H1 (cell line): ENCODE measurements around the gene JAKMIP1. TPM values are rescaled to one million over a fixed set of nuclear protein-coding genes. Genes with fewer than 3 reads are reported as not detected.

Source experiments
- CTCF ChIA-PET: fragments of 300-600 bp; sonication (Branson Sonifier 250); formaldehyde crosslinking; loops from one replicate; lab custom pipeline; 2021; ENCODE audit not compliant: partially characterized antibody; lab: Charles Lee
- POLR2A ChIA-PET: fragments of 300-600 bp; sonication (Branson Sonifier 250); formaldehyde crosslinking; loops from one replicate; lab custom pipeline; 2021; ENCODE audit warnings: inconsistent platforms; ENCODE audit not compliant: partially characterized antibody; lab: Charles Lee
- DNase-seq, 2 experiments: peaks; one replicate each; pipeline versions ENCODE4 v3.0.0 to v3.0.0-alpha.2; 2010 to 2022; ENCODE audit warnings: low spot score in 2 of 2, low read depth in 1 of 2, mixed read lengths in 1 of 2
- FAIRE-seq: peaks from 2 replicates; lab custom pipeline; 2011; peaks lifted over from hg19 to GRCh38; lab: Jason Lieb, UNC
- H2AFZ ChIP-seq: 2 replicates; pipeline ENCODE4 v1.8.1; 2012; ENCODE audit warnings: low read length, inconsistent platforms
- H2AK5ac ChIP-seq: 2 replicates; pipeline ENCODE4 v1.6.1; 2013; ENCODE audit warnings: low read depth, low read length
- H2BK120ac ChIP-seq: replicated peaks from 2 replicates; pipeline ENCODE3; 2013; ENCODE audit warnings: low read depth, low read length, inconsistent platforms
- H2BK12ac ChIP-seq: 2 replicates; pipeline ENCODE4 v1.6.1; 2013; ENCODE audit warnings: low read depth, low read length
- H2BK15ac ChIP-seq: 2 replicates; pipeline ENCODE4 v1.6.1; 2013; ENCODE audit warnings: low read length
- H2BK20ac ChIP-seq: 2 replicates; pipeline ENCODE4 v1.6.1; 2013; ENCODE audit warnings: low read length
- H2BK5ac ChIP-seq: 2 replicates; pipeline ENCODE4 v1.6.1; 2013; ENCODE audit warnings: low read depth, low read length
- H3K14ac ChIP-seq: 2 replicates; pipeline ENCODE4 v1.6.1; 2013; ENCODE audit warnings: inconsistent platforms; ENCODE audit not compliant: insufficient read length
- H3K18ac ChIP-seq: 2 replicates; pipeline ENCODE4 v1.6.1; 2013; ENCODE audit warnings: low read length; ENCODE audit errors: extremely low read depth
- H3K23ac ChIP-seq: 2 replicates; pipeline ENCODE4 v1.6.1; 2013; ENCODE audit warnings: inconsistent platforms; ENCODE audit not compliant: insufficient read length
- H3K23me2 ChIP-seq: 2 replicates; pipeline ENCODE4 v1.6.1; 2013; ENCODE audit warnings: low read depth, low read length
- H3K27ac ChIP-seq: 2 replicates; pipeline ENCODE4 v1.6.1; 2011; ENCODE audit warnings: low read depth, low read length, inconsistent platforms
- H3K27me3 ChIP-seq, 4 experiments: replicated peaks in 1 of 4; 1 replicate in 1 of 4; 2 replicates in 3 of 4; pipeline versions ENCODE4 v1.6.1 to v1.8.1; 2011 to 2013; ENCODE audit warnings: low read length in 3 of 4, mild to moderate bottlenecking in 3 of 4, inconsistent platforms in 2 of 4, mixed read lengths in 2 of 4, moderate library complexity in 1 of 4; ENCODE audit not compliant: control insufficient read depth in 3 of 4, insufficient read depth in 3 of 4; ENCODE audit errors: extremely low read depth in 1 of 4
- H3K36me3 ChIP-seq, 4 experiments: 2 replicates each; pipeline versions ENCODE4 v1.6.1 to v1.8.1; 2011 to 2013; ENCODE audit warnings: mild to moderate bottlenecking in 4 of 4, low read length in 3 of 4, moderate library complexity in 2 of 4, control low read depth in 1 of 4, inconsistent platforms in 1 of 4; ENCODE audit not compliant: insufficient read depth in 4 of 4, control insufficient read depth in 2 of 4
- H3K4ac ChIP-seq: replicated peaks from 2 replicates; pipeline ENCODE3; 2013; ENCODE audit warnings: low read length, low read depth, mixed read lengths, inconsistent platforms; ENCODE audit not compliant: insufficient read length
- H3K4me1 ChIP-seq, 4 experiments: replicated peaks in 1 of 4; 1 replicate in 1 of 4; 2 replicates in 3 of 4; pipeline versions ENCODE4 v1.6.1 to v1.8.1; 2011 to 2013; ENCODE audit warnings: low read length in 3 of 4, inconsistent platforms in 2 of 4, mixed read lengths in 1 of 4; ENCODE audit not compliant: insufficient read depth in 4 of 4, control insufficient read depth in 3 of 4
- H3K4me2 ChIP-seq, 2 experiments: 2 replicates each; pipeline versions ENCODE4 v1.6.1 to v1.8.1; 2011 to 2013; ENCODE audit warnings: low read depth in 2 of 2, low read length in 2 of 2, control low read depth in 1 of 2, inconsistent platforms in 1 of 2, mild to moderate bottlenecking in 1 of 2; ENCODE audit not compliant: insufficient read depth in 1 of 2
- H3K4me3 ChIP-seq, 4 experiments: fragments of 200-600, 300-600 bp in 1 of 4; sonication (generic), shearing (Covaris generic), sonication (Bioruptor Twin) in 1 of 4; 2 replicates each; pipeline versions ENCODE4 v1.5.1 to v1.8.1; 2011 to 2016; ENCODE audit warnings: low read length in 4 of 4, low read depth in 3 of 4, control low read depth in 2 of 4, inconsistent platforms in 2 of 4, mild to moderate bottlenecking in 2 of 4, mixed read lengths in 1 of 4, moderate library complexity in 1 of 4; ENCODE audit not compliant: insufficient read depth in 2 of 4; ENCODE audit errors: extremely low read depth in 1 of 4
- H3K56ac ChIP-seq: replicated peaks from 2 replicates; pipeline ENCODE3; 2013; ENCODE audit warnings: low read depth, mild to moderate bottlenecking, mixed read lengths, low read length, inconsistent platforms; ENCODE audit not compliant: insufficient read length
- H3K79me1 ChIP-seq: 2 replicates; pipeline ENCODE4 v1.6.1; 2013; ENCODE audit warnings: low read depth, low read length, control low read depth
- H3K79me2 ChIP-seq, 2 experiments: 2 replicates each; pipeline versions ENCODE4 v1.6.1 to v1.8.1; 2012 to 2013; ENCODE audit warnings: low read length in 2 of 2, mild to moderate bottlenecking in 2 of 2, inconsistent platforms in 1 of 2; ENCODE audit not compliant: insufficient read depth in 2 of 2, control insufficient read depth in 1 of 2
- H3K9ac ChIP-seq, 4 experiments: replicated peaks in 1 of 4; 1 replicate in 1 of 4; 2 replicates in 3 of 4; pipeline versions ENCODE4 v1.6.1 to v1.8.1; 2011 to 2013; ENCODE audit warnings: low read depth in 3 of 4, low read length in 3 of 4, control low read depth in 2 of 4, mild to moderate bottlenecking in 2 of 4, moderate library complexity in 2 of 4, inconsistent platforms in 1 of 4; ENCODE audit errors: extremely low read depth in 1 of 4
- H3K9me3 ChIP-seq, 2 experiments: 2 replicates each; pipeline versions ENCODE4 v1.6.1 to v1.8.1; 2012 to 2013; ENCODE audit warnings: mild to moderate bottlenecking in 2 of 2, moderate library complexity in 2 of 2, control low read depth in 1 of 2, inconsistent platforms in 1 of 2, low read depth in 1 of 2, low read length in 1 of 2, mixed read lengths in 1 of 2; ENCODE audit not compliant: insufficient read depth in 2 of 2
- H4K20me1 ChIP-seq, 2 experiments: replicated peaks in 1 of 2; 2 replicates each; pipeline versions ENCODE3 to v1.8.1; 2011 to 2013; ENCODE audit warnings: inconsistent platforms in 2 of 2, low read length in 2 of 2, mild to moderate bottlenecking in 1 of 2; ENCODE audit not compliant: insufficient read depth in 2 of 2, control insufficient read depth in 1 of 2
- H4K5ac ChIP-seq: 2 replicates; pipeline ENCODE4 v1.6.1; 2013; ENCODE audit warnings: low read length, low read depth, mixed read lengths, inconsistent platforms; ENCODE audit not compliant: insufficient read length
- H4K8ac ChIP-seq: 2 replicates; pipeline ENCODE4 v1.8.0; 2013; ENCODE audit warnings: mild to moderate bottlenecking, moderate library complexity, low read length, inconsistent platforms; ENCODE audit not compliant: insufficient read depth; ENCODE audit errors: extremely low read depth
- H4K91ac ChIP-seq: replicated peaks from 2 replicates; pipeline ENCODE3; 2013; ENCODE audit warnings: low read length, mixed read lengths, inconsistent platforms; ENCODE audit not compliant: insufficient read length
- ASH2L ChIP-seq: fragments of 200-600, 300-600 bp; sonication (generic); IDR thresholded peaks from one replicate; pipeline ENCODE4 v1.7.1; 2017; ENCODE audit warnings: low read length
- CBX8 ChIP-seq: fragments of 300-800, 300-1000 bp; sonication (generic); IDR thresholded peaks from 2 replicates; pipeline ENCODE4 v1.7.1; 2016; ENCODE audit warnings: low read depth, low read length, borderline replicate concordance
- CEBPB ChIP-seq: IDR thresholded peaks from 2 replicates; pipeline ENCODE4 v1.6.1; 2012; ENCODE audit warnings: low read depth, low read length
- EZH2 ChIP-seq: fragments of 200-600 bp; sonication (generic); IDR thresholded peaks from 2 replicates; pipeline ENCODE4 v1.7.1; 2012; ENCODE audit warnings: low read depth, mild to moderate bottlenecking, moderate library complexity, low read length, inconsistent platforms; ENCODE audit not compliant: severe bottlenecking
- GABPA ChIP-seq: IDR thresholded peaks from 2 replicates; pipeline ENCODE4 v1.6.1; 2011; ENCODE audit warnings: mild to moderate bottlenecking, low read length, moderate library complexity, borderline replicate concordance; ENCODE audit not compliant: insufficient read depth
- HDAC2 ChIP-seq, 2 experiments: fragments of 300-600 bp in 1 of 2; sonication (generic) in 1 of 2; IDR thresholded peaks; 2 replicates each; pipeline ENCODE4 v1.6.1; 2011 to 2012; ENCODE audit warnings: low read depth in 2 of 2, low read length in 2 of 2, mild to moderate bottlenecking in 2 of 2, moderate library complexity in 2 of 2, borderline replicate concordance in 1 of 2, inconsistent platforms in 1 of 2
- RFX5 ChIP-seq: IDR thresholded peaks from 2 replicates; pipeline ENCODE4 v1.6.1; 2011; ENCODE audit warnings: low read depth, low read length, improper control_type of control experiment, borderline replicate concordance
- RNF2 ChIP-seq: fragments of 200-900, 300-1000 bp; sonication (generic); IDR thresholded peaks from 2 replicates; pipeline ENCODE4 v1.7.1; 2016; ENCODE audit warnings: borderline replicate concordance, low read depth, mild to moderate bottlenecking, antibody characterized with exemption, low read length; ENCODE audit not compliant: poor library complexity, severe bottlenecking; ENCODE audit errors: missing control alignments
- SIRT6 ChIP-seq: IDR thresholded peaks from one replicate; pipeline ENCODE4 v1.7.1; 2012; ENCODE audit warnings: low read length, inconsistent platforms
- TAF7 ChIP-seq: optimal IDR thresholded peaks from 2 replicates; pipeline ENCODE3; 2011; ENCODE audit warnings: low read depth, mild to moderate bottlenecking, inconsistent platforms, low read length, moderate library complexity, borderline replicate concordance
- WGBS, 2 experiments: shearing (Covaris generic) in 1 of 2; methylation state at CpG; one replicate each; pipeline versions ENCODE4 v1.1.6 to v1.1.7; 2013 to 2015; ENCODE audit warnings: low lambda C conversion rate in 2 of 2, mixed read lengths in 2 of 2, inconsistent platforms in 1 of 2, low coverage in 1 of 2, missing lambda C conversion rate in 1 of 2; ENCODE audit not compliant: insufficient replicate concordance in 2 of 2, insufficient coverage in 1 of 2, insufficient read length in 1 of 2; ENCODE audit errors: extremely low coverage in 1 of 2, missing lambda C conversion rate in 1 of 2; 5-methylcytosine and 5-hydroxymethylcytosine counted together
- polyA plus RNA-seq, 7 experiments: library from polyadenylated mRNA; depleted of rRNA in 3 of 7; stranded (reverse) in 5 of 7; unstranded in 2 of 7; fragments of >200 nt in 5 of 7; fragments of 200-250 nt in 2 of 7; gene quantifications; 1 replicate in 5 of 7; 2 replicates in 1 of 7; 4 replicates in 1 of 7; pipeline versions ENCODE4 v1.2.1 to v1.2.3, GENCODE V29; 2011 to 2013; ENCODE audit warnings: missing spikeins in 2 of 7, mixed read lengths in 2 of 7
- total RNA-seq: library from RNA; stranded (reverse); fragmentation: NEBNext Ultra II Directional; extraction: Animal tissue kit (Norgen Biotek cat#: 25700); gene quantifications from 2 replicates; pipeline ENCODE4 v1.2.1, GENCODE V29; 2021
- TF ChIP-seq, protein P1 (sequence below), 3 experiments: IDR thresholded peaks; 1 replicate in 2 of 3; 2 replicates in 1 of 3; pipeline versions ENCODE4 v1.5.1 to v1.6.1; 2011; ENCODE audit warnings: low read length in 3 of 3, mild to moderate bottlenecking in 3 of 3, inconsistent platforms in 2 of 3, low read depth in 1 of 3, moderate library complexity in 1 of 3; ENCODE audit not compliant: insufficient read depth in 1 of 3; ENCODE audit errors: control extremely low read depth in 1 of 3

JAKMIP1 gene
- total and polyA plus RNA-seq, 2 of the 8 experiments (the other 6 are each of a cell fraction or from before 2014, with no cell fraction given) = 2.5 to 4.4 TPM

DNA sequence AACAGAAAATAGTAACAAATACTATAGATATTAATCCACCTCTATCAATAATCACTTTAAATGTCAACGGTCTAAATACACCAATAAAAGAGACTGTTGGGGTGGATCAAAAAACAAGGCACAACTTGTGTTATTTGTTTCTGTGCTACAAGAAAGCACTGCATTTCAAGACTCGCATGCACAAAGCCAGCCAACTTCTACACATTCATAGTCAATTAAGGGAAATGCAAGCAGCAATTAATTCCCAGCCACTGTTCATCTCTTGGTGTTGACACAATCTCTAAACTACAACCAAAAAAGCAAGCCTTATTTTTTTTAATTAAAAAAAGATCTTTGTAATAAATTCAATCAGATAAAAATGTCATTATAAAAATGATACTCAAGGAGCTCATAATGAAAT, 67.6 kb downstream of the JAKMIP1 start:
- H3K23ac ChIP-seq = no peak overlapping the region
- no peak for DNase-seq
- no peaks in the 10 kb centered on the region for H3K36me3 ChIP-seq
- no peak overlapping the region for H4K8ac ChIP-seq
- CTCF ChIA-PET = interaction anchor here (1.0 to 2.9 kb wide), 5 partner anchors 12 to 194 kb away, joined by 3 to 14 read pairs (median 4); no protein-coding TSS in a partner anchor
- no peak overlapping the region for H3K9ac ChIP-seq
- H3K9me3 ChIP-seq = no peaks in the 10 kb centered on the region
- H3K27me3 ChIP-seq = no peaks in the 10 kb centered on the region; a peak in 1 of 7 replicates
- no peak overlapping the region for H2BK5ac ChIP-seq
- no peak overlapping the region for H3K4me3 ChIP-seq
- no peak overlapping the region for H3K14ac ChIP-seq
- no peak for FAIRE-seq
- H2AFZ ChIP-seq = no peak overlapping the region
- H4K91ac ChIP-seq = no peak overlapping the region
- H4K5ac ChIP-seq = no peak overlapping the region
- no peak overlapping the region for H2BK12ac ChIP-seq
- H2BK20ac ChIP-seq = no peak overlapping the region
- H3K79me2 ChIP-seq = no peaks in the 10 kb centered on the region
- POLR2A ChIA-PET = no interaction called here
- H3K4ac ChIP-seq = no peak overlapping the region
- no peaks in the 10 kb centered on the region for H3K79me1 ChIP-seq
- H2BK120ac ChIP-seq = no peak overlapping the region
- no peak overlapping the region for H2AK5ac ChIP-seq
- H2BK15ac ChIP-seq = no peak overlapping the region
- peaks cover 0 to 3% (median 3%) of the 10 kb centered on the region in 4 experiments; a peak in 3 of 7 replicates for H3K4me1 ChIP-seq
- no peaks in the 10 kb centered on the region for H4K20me1 ChIP-seq
- 78% methylated on average over 2 of the region's 2 CpGs; no CpG with 5 or more reads in 1 of the 2 experiments for WGBS, 2 experiments
- no peak overlapping the region for H3K4me2 ChIP-seq
- no peak overlapping the region for H3K18ac ChIP-seq
- no peak overlapping the region for H3K27ac ChIP-seq
- H3K56ac ChIP-seq = no peak overlapping the region
- no peaks in the 10 kb centered on the region for H3K23me2 ChIP-seq
- TF ChIP-seq RFX5 (no peak), ASH2L (no peak), CBX8 (no peak), GABPA (no peak), RNF2 (no peak), CEBPB (no peak), SIRT6 (no peak), TAF7 (no peak), HDAC2 (IDR thresholded peaks at IDR 0.05; ENCODE audit: borderline replicate concordance in 1 of 2, low read depth in 2 of 2, low read length in 2 of 2) (no peak), EZH2 (no peak)
- TF ChIP-seq, protein P1, sequence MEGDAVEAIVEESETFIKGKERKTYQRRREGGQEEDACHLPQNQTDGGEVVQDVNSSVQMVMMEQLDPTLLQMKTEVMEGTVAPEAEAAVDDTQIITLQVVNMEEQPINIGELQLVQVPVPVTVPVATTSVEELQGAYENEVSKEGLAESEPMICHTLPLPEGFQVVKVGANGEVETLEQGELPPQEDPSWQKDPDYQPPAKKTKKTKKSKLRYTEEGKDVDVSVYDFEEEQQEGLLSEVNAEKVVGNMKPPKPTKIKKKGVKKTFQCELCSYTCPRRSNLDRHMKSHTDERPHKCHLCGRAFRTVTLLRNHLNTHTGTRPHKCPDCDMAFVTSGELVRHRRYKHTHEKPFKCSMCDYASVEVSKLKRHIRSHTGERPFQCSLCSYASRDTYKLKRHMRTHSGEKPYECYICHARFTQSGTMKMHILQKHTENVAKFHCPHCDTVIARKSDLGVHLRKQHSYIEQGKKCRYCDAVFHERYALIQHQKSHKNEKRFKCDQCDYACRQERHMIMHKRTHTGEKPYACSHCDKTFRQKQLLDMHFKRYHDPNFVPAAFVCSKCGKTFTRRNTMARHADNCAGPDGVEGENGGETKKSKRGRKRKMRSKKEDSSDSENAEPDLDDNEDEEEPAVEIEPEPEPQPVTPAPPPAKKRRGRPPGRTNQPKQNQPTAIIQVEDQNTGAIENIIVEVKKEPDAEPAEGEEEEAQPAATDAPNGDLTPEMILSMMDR (IDR thresholded peaks at IDR 0.05; ENCODE audit: control extremely low read depth in 1 of 3, insufficient read depth in 1 of 3, low read depth in 1 of 3, low read length in 3 of 3) = no peak
